ENCODE results near the gene ADGRF4. TPM values are rescaled to one million over a fixed set of nuclear protein-coding genes. Genes with fewer than 3 reads are reported as not detected.

The ADGRF4 gene
- total RNA-seq, 1 experiment from 2014 or later: not detected

DNA sequence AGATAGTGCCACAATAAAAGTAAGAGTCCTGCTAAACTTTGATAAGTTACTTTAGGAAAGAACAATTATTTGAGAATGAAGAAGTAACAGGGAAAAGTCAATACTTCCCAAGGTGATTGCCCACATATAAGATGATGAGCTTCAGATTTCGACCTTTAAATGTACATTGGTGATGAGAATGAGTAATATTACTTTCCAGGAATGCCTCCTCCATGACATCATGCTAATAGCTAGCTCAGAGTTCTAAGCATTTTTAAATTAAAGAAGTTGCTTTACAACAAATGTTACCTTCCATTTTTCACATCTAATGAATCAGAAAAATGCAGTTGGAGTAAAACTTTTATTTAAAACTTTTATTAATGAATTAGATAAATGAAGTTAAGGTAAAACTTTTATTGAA, 61.0 kb downstream of the ADGRF4 start:
- Histone ChIP-seq H3K4me2 (ENCODE audit: insufficient read depth, insufficient read length, low read length) (no peak overlapping the region), H3K14ac (ENCODE audit: insufficient read depth, low read length) (no peak overlapping the region), H3K18ac (ENCODE audit: insufficient read length, low read depth, low read length) (no peak overlapping the region), H2BK5ac (ENCODE audit: insufficient read length, low read length) (no peak overlapping the region), H3K9ac (ENCODE audit: extremely low read depth, insufficient read length, low read length) (no peak overlapping the region), H3K79me2 (ENCODE audit: insufficient read depth, low read length) (no peaks in the 10 kb centered on the region), H3K79me1 (ENCODE audit: insufficient read depth, low read depth, low read length, poor library complexity, severe bottlenecking) (no peaks in the 10 kb centered on the region), H2AK5ac (ENCODE audit: insufficient read length, low read length) (no peak overlapping the region), H3K23me2 (ENCODE audit: insufficient read length, low read depth, low read length, poor library complexity, severe bottlenecking) (no peaks in the 10 kb centered on the region), H3K4ac (ENCODE audit: low read depth, low read length) (no peak overlapping the region), H3K9me3 (ENCODE audit: control insufficient read depth, low read depth, low read length) (no peaks in the 10 kb centered on the region), H4K8ac (replicated peaks; ENCODE audit: insufficient read length, low read depth, low read length) (no peak overlapping the region), H4K91ac (ENCODE audit: insufficient read length, low read depth, low read length) (no peak overlapping the region), H3K56ac (ENCODE audit: insufficient read length, low read depth, low read length) (no peak overlapping the region), H2BK120ac (ENCODE audit: low read depth, low read length, poor library complexity, severe bottlenecking) (no peak overlapping the region), H4K20me1 (ENCODE audit: control insufficient read depth, insufficient read depth, insufficient read length) (no peaks in the 10 kb centered on the region), H3K4me1 (ENCODE audit: insufficient read depth, low read length) (no peaks in the 10 kb centered on the region), H3T11ph (ENCODE audit: low read length) (no peak overlapping the region), H2BK15ac (ENCODE audit: low read depth, low read length) (no peak overlapping the region), H2BK20ac (ENCODE audit: low read depth, low read length, poor library complexity, severe bottlenecking) (no peak overlapping the region), H4K5ac (ENCODE audit: insufficient read length, low read depth, low read length) (no peak overlapping the region), H3K27me3 (ENCODE audit: insufficient read depth, low read length) (no peaks in the 10 kb centered on the region), H2AFZ (ENCODE audit: low read length) (no peak overlapping the region), H3K27ac (ENCODE audit: insufficient read length, low read depth, low read length) (no peak overlapping the region), H3K23ac (ENCODE audit: insufficient read length, low read depth, low read length) (no peak overlapping the region), H2BK12ac (ENCODE audit: insufficient read length, low read depth, low read length) (no peak overlapping the region)
- H3K4me3 Mint-ChIP-seq: no peak overlapping the region
- H3K4me1 Mint-ChIP-seq: no peaks in the 10 kb centered on the region
- H3K27me3 Mint-ChIP-seq (ENCODE audit: low read depth): no peaks in the 10 kb centered on the region
- H3K9me3 Mint-ChIP-seq: peaks cover 3 to 5% of the 10 kb centered on the region in 2 experiments; a peak in 4 of 5 replicates
- no CpG with 5 or more reads among the region's 1 CpG for WGBS (ENCODE audit: extremely low coverage, insufficient read length, low lambda C conversion rate)
- TF ChIP-seq, protein P1, sequence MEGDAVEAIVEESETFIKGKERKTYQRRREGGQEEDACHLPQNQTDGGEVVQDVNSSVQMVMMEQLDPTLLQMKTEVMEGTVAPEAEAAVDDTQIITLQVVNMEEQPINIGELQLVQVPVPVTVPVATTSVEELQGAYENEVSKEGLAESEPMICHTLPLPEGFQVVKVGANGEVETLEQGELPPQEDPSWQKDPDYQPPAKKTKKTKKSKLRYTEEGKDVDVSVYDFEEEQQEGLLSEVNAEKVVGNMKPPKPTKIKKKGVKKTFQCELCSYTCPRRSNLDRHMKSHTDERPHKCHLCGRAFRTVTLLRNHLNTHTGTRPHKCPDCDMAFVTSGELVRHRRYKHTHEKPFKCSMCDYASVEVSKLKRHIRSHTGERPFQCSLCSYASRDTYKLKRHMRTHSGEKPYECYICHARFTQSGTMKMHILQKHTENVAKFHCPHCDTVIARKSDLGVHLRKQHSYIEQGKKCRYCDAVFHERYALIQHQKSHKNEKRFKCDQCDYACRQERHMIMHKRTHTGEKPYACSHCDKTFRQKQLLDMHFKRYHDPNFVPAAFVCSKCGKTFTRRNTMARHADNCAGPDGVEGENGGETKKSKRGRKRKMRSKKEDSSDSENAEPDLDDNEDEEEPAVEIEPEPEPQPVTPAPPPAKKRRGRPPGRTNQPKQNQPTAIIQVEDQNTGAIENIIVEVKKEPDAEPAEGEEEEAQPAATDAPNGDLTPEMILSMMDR (conservative IDR thresholded peaks at IDR 0.05): no peak
- no peak for DNase-seq
- H3K27ac Mint-ChIP-seq: no peak overlapping the region
- peaks cover 0 to 4% (median 2%) of the 10 kb centered on the region in 3 experiments; a peak in 3 of 7 replicates for H3K36me3 Mint-ChIP-seq (ENCODE audit: insufficient read depth in 1 of 3, low read depth in 3 of 3)

Measured in H9 (cell line).